Measurements from ENCODE around the gene NMT2.

DNA sequence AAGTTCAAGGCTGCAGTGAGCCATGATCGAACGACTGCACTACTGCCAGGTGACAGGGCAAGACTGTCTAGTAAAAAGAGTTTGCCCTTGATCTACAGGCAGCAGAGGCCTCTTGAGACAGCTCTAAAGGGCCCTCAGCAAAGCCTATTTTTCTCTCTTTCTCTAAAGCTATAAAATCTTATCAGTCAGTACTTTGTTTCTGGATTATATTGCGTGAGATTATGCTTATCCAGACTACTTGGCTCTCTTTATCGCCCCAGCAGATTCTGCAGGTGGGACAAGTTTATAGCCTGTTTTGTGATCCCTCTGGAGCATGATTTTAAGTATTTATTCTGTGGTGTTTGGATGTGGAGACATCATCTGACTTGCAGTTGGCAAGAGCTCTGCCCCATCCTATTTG is 68.6 kb downstream of the NMT2 start:
- TF ChIP-seq POLR2A (IDR thresholded peaks at IDR 0.05; ENCODE audit: extremely low read depth, insufficient read length) = no peak
- TF ChIP-seq, protein P1, sequence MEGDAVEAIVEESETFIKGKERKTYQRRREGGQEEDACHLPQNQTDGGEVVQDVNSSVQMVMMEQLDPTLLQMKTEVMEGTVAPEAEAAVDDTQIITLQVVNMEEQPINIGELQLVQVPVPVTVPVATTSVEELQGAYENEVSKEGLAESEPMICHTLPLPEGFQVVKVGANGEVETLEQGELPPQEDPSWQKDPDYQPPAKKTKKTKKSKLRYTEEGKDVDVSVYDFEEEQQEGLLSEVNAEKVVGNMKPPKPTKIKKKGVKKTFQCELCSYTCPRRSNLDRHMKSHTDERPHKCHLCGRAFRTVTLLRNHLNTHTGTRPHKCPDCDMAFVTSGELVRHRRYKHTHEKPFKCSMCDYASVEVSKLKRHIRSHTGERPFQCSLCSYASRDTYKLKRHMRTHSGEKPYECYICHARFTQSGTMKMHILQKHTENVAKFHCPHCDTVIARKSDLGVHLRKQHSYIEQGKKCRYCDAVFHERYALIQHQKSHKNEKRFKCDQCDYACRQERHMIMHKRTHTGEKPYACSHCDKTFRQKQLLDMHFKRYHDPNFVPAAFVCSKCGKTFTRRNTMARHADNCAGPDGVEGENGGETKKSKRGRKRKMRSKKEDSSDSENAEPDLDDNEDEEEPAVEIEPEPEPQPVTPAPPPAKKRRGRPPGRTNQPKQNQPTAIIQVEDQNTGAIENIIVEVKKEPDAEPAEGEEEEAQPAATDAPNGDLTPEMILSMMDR (IDR thresholded peaks at IDR 0.05; ENCODE audit: low read depth, low read length) = no peak
- TF ChIP-seq, protein P2, sequence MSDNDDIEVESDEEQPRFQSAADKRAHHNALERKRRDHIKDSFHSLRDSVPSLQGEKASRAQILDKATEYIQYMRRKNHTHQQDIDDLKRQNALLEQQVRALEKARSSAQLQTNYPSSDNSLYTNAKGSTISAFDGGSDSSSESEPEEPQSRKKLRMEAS (IDR thresholded peaks at IDR 0.05; ENCODE audit: low read depth, low read length) = no peak
- TF ChIP-seq MYC (IDR thresholded peaks at IDR 0.05; ENCODE audit: low read depth, low read length) = no peak

Measured in NB4 (cell line).